GM19025 (cell line): Measurements from ENCODE around the gene ZNF217.
"Not testable (repeated sequence)": the region's sequence is repeated elsewhere in the genome, so short reads cannot be mapped to it uniquely, and the experiment has no call there.

ENCODE experiments used
- ATAC-seq: cut with Tn5 transposase; IDR thresholded peaks from one replicate; pipeline ENCODE4 v1.9.1; 2021; ENCODE audit warnings: mild to moderate bottlenecking, low read depth, moderate library complexity; ENCODE audit not compliant: unreplicated experiment

Gene ZNF217

DNA sequence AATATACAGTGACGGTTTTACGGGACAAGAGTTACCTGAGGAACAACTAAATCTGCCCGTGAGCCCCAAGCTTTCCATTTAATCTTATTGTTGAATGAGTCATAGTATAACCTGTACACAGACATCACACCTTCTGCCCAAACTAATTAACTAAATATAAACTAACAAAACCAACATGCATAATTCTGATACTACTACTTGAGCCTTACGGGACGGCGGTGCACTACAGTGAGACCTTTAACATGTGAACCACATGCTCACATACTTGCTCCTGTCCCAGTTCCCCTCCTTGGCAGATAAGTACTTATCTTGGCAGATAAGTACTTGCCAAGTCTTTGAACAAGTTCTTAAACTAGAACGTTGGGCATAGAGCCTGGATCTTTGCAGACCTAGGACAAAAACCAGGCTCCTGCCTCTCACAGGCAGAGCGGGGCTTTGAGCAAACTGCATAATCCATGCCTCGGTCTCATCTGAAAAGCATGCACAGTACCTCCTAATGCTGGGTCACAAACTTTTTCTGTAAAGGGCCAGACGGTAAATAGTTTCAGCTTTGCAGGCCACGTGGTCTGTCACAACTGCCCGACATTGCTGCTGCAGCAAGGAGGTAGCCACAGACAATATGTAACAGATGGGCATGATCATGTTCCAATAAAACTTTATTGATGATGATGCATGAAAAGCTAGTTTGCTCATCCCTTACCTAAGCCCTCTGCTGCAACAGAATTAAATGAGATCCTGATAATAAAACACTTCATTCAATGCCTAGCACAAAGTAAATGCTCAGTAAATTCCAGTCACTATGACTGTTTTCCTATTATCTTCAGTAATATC is 23.0 kb downstream of the ZNF217 start:
- ATAC-seq = no peak

DNA sequence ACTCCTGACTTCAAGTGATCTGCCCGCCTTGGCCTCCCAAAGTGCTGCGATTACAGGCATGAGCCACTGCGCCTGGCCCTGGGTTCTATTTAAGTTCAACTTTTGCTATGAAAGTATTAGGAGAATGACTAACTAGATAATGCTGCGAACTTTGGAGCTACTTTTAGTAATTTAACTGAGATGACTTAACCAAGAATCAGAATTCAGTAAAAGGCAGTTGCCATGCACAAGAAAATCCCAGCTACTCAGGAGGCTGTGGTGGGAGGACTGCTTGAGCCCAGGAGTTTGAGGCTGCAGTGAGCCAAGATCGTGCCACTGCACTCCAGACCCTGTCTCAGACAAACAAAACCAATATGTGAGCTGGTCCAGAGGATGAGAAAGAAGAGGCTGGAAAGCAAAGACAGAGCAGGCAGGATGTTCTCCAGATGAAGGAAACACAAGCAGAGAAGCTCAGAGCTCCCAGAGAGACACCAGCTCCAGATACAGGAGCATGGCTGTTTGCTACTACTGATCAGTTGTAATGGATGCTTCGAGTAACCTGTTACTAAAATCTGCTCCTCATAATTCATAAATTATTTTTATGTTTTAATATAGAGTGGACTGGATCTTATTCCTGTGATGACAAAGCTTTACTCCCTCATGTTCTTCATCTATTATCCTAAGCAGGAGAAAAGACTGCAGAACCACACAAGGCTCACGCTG is 23.9 kb downstream of the ZNF217 start:
- ATAC-seq = no peak

DNA sequence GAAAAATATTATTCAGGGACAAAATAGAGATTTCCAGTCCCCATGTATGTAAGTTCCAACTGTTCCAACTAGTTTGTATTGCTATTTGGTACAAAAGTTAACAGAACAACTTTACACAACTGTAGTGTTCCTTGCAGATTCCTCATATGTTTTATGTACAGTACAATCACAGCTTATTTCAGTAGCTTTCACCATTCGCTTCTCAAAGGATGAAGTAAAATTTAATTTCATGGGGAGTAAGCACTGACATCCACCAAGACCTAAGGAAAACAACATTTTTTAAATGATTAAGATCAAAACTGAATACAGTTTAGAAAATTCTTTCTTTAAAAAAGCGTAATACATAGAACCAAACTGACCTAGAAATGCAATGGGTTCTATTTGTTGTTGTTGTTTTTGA is 24.6 kb downstream of the ZNF217 start:
- ATAC-seq = no peak

DNA sequence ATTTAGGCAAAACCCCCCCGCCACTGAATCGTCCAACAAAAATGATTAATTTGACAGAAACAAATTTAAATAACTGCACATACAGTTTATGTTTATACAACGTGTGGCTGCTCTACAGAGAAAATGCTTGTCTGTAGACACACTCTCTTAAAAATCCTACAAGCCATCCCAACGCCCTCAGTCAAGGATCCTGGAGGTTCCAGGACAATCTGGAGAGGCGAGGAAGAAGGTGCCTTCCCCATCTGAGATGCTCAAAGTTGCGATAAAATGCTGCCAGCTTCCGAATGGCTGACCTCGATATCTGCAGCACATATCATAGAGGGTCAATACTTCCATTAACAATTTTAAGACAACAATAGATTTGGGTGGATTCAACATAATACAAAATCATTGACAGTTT is 25.3 kb downstream of the ZNF217 start:
- ATAC-seq = no peak

DNA sequence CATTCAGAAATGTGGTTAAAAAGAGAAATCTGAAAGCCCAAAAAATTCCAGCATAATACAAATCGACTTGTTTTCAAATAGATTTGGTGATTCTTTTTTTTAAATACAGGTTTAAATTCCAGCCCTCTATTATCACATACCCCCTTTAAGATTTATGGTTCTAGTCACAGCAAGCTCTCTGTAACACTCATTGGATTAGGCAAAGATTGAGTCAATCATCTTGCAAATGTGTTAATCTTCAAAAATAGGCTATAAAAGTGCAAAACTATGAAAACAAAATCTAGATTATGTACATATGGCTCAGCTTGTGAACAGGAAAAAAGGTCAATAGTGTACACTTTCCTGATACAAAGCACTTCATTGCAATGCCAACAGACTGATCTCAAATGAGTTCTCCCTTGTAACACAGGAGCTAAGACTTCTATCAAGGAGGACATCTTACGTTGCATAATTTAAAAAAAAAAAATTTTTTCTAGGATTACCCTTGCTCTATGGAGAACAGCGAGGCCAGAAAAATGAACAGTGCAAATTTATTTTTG is 26.2 kb downstream of the ZNF217 start:
- no peak for ATAC-seq

DNA sequence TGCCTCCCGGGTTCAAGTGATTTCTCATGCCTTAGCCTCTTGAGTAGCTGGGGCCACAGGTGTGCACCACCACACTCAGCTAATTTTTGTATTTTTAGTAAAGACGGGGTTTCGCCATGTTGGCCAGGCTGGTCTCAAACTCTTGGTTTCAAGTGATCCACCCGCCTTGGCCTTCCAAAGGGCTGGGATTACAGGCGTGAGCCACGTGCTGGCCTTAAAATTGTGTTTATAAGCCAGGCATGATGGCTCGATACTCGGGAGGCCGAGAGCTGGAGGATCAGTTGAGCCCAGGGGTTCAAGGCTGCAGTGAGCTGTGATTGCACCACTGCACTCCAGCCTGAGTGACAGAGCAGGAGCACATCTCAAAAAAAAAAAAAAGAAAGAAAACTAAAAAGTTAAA is 27.0 kb downstream of the ZNF217 start:
- not testable (repeated sequence) for ATAC-seq

DNA sequence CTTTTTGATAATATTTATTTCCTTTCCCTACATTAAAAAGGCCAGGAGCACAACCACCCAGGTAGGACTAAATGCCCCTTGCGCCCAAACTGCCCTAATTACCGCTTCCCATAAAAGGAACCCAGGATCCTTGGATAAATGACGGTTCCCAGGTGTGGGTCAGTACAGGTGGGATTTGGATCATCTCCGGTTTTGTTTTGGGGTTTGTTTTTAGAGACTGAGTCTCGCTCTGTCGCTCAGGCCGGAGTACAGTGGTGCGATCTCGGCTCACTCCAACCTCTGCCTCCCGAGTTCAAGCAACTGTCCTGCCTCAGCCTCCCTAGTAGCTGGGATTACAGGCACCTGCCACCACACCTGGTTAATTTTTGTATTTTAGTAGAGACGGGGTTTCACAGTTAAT is 28.4 kb downstream of the ZNF217 start:
- ATAC-seq = no peak

DNA sequence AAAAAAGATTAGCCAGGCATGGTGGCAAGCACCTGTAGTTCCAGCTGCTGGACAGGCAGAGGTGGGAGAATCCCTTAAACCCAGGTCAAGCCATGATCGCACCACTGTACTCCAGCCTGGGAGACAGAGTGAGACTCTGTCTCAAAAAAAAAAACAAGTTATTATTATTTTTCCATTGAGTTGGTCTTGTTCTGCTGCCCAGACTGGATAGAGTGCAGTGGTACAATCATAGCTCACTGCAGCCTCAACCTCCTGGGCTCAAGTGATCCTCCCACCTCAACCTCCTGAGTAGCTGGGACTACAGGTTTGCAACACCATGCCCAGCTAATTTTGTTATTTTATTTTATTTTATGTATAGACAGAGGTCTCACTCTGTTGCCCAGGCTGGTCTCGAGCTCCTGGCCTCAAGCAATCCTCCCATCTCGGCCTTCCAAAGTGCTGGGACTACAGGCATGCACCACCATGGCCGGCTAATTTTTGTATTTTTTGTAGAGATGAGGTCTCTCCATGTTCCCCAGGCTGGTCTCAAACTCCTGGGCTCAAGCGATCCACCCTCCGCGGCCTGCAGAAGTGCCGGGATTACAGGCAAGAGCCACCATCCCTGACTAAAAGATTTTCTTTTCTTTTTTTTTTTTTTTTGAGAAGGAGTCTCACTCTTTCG is 31.4 kb downstream of the ZNF217 start:
- not testable (repeated sequence) for ATAC-seq

DNA sequence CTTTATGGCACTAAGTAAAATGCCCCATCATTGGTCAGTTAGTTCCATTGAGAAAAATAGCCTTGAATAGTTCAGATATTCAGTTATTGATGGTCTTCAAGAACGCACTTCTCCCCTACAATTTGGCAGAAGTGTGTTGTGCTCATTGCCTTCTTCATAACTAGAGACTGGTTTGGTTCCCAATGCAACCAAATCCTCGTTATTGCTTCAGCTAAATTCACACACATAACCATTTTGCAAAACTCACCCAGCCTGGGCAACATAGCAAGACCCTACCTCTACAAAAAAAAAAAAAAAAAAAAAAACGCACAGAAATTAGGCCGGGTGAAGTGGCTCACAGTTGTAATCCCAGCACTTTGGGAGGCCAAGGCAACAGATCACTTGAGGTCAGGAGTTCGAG is 32.1 kb downstream of the ZNF217 start:
- no peak for ATAC-seq

DNA sequence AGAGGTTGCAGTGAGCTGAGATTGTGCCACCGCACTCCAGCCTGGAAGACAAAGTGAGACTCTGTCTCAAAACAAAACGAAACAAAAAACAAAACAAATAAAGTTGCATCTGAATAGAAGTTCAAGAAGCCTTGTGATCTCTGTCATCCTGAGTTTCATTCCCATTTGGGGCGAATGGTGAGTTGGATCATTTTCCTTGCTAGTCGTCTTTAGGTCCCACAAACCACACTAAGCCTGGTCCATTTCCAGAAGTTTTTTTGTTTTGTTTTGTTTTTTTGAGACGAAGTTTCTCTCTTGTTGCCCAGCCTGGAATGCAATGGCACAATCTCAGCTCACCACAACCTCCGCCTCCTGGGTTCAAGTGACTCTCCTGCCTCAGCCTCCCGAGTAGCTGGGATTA is 33.8 kb downstream of the ZNF217 start:
- no peak for ATAC-seq

DNA sequence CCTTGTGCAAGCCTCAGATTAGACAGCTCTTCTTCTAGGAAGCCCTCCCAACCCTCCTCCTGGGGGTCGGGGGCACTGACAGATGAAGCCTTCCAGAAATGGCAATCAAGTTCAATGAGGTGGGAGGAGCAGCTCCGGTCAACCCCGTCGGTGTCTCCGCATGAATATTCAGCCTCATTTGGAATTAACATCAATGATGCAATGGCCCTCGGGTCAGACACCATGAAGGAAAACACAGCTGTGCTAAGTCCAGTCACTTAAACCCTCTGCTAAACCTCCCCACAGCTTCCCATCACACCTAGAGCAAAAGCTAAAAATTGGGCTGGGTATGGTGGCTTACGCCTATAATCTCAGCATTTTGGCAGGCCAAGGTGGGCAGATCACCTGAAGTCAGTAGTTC is 36.5 kb downstream of the ZNF217 start:
- no peak for ATAC-seq

DNA sequence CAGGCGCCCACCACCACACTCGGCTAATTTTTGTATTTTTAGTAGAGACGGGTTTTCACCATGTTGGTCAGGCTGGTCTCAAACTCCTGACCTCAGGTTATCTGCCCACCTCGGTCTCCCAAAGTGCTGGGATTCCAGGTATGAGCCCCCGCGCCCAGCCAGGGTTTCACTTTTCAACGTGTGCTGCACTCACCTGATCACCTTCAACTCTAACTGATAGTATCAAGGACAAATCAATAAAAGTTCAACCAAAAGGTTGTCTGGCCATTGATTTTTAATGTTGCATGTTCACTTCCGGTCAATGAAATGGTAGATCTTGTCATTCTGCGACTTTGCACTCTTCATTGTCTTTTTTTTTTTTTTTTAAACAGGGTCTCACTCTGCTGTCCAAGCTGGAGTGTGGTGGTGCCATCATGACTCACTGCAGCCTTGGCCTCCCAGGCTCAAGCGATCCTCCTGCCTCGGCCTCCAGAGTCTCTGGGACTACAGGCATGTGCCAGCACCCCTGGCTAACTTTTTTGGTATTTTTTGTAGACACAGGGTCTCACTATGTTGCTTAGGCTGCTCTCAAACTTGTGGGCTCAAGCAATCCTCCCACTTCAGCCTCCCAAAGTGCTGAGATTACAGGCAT is 37.3 kb downstream of the ZNF217 start:
- ATAC-seq = no peak

DNA sequence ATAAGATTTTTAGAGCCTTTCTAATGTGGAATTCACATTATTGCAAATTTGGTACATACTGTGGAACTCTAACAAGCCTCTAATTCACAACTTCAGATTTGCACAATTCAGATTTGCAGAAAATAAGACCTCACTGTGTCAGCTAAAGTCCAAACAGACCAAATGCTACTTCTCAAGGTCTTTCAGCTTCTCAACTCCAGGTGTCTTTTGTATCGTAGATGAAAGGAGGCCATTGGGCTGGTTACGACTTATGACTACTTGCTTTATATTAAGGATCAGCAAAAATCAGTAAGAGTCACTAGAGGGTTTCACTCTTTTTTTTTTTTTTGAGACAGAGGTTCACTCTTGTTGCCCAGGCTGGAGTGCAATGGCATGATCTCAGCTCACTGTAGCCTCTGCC is 37.8 kb downstream of the ZNF217 start:
- no peak for ATAC-seq

DNA sequence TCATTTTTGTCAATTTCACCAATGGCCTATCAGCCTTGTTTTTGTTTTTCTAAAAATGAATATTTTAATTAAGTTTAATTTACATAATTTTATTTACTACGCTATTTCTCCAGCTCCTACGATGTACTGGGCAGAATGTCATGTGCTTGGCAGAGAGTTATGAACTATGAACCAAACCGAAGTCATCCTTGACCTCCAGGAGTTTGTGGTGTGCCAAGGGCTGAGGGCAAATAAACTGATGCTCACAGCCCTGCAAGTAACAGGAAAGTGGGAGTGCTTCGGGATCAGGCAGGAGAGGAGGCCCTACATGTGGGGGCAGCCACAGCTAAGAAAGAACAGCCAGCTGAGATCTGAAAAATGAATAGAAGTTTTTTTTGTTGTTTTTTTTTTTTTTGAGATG is 38.6 kb downstream of the ZNF217 start:
- ATAC-seq = no peak

DNA sequence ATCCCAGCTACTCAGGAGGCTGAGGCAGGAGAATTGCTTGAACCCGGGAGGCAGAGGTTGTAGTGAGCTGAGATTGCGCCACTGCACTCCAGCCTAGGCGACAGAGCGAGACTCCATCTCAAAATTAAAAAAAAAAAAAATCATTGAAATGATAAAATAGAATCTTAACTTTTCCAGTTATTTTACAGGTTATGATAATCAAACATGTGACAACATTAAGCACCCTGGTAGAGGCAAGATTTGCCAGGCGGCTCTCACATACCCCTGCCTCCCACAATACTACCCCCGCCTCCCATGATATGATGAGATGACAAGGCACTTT is 41.1 kb downstream of the ZNF217 start:
- not testable (repeated sequence) for ATAC-seq

DNA sequence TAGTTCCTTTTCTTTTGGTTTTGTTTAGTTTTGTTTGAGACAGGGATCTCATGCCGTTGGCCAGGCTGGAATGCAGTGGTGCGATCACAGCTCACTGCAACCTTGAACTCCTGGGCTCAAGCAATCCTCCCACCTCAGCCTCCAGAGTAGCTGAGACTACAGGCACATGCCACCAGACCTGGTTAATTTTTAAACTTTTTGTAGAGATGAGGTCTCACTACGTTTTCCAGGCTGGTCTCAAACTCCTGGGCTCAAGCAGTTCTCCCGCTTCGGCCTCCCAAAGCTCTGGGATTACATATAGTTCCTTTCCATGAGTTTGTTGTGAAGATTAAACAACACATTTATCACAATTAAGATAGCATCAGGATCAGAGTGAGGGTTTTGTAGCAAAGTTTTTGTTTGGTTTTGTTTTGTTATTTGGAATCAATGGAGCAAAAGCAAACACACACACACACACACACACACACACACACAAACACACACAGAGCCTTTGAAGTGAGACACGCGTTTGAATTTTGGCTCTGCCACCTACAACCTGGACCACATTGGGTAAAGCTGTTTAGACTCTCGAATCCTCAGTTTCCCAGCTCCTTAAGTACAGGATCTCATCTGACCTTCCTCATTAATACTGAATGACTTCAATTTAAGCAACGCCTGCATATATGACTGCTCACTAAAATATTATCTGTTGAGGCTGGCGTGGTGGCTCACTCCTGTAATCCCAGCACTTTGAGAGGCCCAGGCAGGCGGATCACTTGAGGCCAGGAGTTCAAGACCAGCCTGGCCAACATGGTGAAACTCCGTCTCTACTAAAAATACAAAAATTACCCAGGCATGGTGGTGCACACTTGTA is 41.7 kb downstream of the ZNF217 start:
- not testable (repeated sequence) for ATAC-seq

DNA sequence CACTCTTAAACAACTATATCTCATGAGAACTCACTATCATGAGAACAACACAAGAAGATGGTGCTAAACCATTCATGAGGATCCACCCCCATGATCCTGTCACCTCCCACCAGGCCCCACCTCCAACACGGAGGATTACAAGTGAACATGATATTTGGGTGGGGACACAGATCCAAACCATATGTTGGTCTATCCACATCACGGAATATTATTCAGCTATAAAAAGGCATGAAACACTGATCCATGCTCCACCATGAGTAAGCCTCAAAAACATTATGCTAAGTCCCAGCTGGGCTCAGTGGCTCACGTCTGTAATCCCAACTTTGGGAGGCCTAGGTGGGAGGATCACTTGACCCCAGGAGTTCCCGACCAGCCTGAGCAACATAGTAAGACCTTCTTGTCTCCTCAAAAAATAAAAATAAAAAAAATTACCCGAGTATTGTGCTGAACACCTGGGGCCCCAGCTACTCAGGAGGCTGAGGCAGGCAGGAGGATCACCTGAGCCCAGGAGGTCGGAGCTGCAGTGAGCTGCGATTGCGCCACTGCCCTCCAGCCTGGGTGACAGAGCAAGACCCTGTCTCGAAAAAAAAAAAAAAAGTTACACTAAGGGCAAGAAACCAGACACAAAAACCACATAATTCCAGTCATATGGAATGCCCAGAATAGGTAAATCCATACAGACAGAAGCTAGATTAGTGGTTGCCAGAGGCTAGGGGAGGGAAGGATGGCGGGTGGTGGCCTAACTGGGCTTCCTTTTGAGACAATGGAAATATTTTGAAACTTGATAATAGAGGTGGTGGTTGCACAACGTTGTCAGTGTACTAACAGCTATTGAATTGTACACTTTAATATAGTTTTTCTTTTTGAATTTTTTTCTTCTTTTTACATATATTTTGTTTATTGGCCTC is 43.1 kb downstream of the ZNF217 start:
- ATAC-seq = no peak

DNA sequence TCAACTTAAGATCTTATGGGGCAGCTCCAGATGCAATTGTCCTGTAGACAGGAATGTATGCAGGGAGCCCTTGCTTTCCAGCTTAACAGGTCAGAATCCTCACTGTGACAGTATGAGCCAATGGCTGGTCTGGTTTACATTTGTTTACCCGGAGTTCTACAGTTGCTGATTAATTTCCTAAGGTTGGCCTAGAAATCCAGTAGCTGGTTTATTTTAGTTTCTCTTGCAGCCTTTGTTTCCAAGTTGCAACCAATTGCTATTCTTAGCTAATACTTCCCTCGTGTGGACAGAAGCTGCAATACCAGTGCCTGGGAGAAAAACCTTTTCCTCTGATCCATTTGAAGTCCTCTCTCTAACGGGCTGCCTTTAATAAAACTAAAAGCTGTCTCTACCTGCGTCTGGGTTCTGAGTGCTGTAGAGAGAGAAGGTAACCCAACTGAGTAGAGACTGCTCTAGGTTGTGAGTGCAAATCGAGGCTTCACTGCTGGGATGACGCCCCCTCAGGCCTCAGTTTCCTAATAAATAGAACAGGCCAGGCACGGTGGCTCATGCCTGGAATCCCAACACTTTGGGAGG is 45.9 kb downstream of the ZNF217 start:
- ATAC-seq = no peak

DNA sequence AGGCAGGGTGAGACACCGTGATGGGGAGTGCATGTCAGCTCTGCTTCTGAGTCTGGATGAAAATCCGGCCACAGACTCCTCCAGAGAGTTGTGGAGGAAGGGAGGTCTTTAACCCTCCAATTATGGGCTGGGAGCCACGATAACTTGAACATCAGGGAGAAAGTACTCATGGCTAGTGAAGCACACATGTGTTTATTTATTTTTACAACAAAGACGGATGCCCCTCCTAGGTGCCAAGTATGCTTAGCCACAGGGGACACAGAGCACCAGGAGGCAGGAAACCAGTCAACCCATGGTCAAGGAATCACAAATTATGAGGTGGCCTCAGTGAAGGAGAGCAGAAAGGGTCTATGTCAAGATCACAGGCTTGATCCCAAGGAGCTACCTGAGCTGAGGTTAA is 54.1 kb downstream of the ZNF217 start:
- no peak for ATAC-seq
